PC-3 (cell line): ENCODE results near the gene PRTFDC1.
"Not testable (repeated sequence)": the region's sequence is repeated elsewhere in the genome, so short reads cannot be mapped to it uniquely, and the experiment has no call there.

ENCODE experiments used
- EZH2 ChIP-seq: fragments of 300-600 bp; sonication (generic); IDR thresholded peaks from one replicate; pipeline ENCODE4 v1.6.1; 2017; ENCODE audit warnings: antibody characterized with exemption, mild to moderate bottlenecking, low read length; ENCODE audit not compliant: unreplicated experiment
- EZH2phosphoT487 ChIP-seq: fragments of 300-600 bp; sonication (generic); IDR thresholded peaks from 2 replicates; pipeline ENCODE4 v1.6.1; 2018; ENCODE audit warnings: mild to moderate bottlenecking, antibody characterized with exemption, low read length, borderline replicate concordance
- TF ChIP-seq, protein P1 (sequence below): fragments of 300-600 bp; sonication (generic); conservative IDR thresholded peaks from 2 replicates; pipeline ENCODE4 v1.5.1; 2017; ENCODE audit warnings: antibody characterized with exemption, low read depth, mild to moderate bottlenecking, low read length

DNA sequence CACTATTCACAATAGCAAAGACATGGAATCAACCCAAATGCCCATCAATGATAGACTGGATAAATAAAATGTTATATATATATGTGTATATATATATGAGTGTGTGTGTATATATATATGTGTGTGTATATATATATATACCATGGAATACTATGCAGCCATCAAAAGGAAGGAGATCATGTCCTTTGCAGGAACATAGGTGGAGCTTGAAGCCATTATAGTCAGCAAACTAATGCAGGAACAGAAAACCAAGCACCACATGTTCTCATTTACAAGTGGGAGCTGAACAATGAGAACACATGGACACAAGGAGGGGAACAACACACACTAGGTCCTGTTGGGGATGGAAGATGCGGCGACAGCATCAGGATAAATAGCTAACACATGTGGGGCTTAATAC is 32.2 kb downstream of the PRTFDC1 start:
- TF ChIP-seq, protein P1, sequence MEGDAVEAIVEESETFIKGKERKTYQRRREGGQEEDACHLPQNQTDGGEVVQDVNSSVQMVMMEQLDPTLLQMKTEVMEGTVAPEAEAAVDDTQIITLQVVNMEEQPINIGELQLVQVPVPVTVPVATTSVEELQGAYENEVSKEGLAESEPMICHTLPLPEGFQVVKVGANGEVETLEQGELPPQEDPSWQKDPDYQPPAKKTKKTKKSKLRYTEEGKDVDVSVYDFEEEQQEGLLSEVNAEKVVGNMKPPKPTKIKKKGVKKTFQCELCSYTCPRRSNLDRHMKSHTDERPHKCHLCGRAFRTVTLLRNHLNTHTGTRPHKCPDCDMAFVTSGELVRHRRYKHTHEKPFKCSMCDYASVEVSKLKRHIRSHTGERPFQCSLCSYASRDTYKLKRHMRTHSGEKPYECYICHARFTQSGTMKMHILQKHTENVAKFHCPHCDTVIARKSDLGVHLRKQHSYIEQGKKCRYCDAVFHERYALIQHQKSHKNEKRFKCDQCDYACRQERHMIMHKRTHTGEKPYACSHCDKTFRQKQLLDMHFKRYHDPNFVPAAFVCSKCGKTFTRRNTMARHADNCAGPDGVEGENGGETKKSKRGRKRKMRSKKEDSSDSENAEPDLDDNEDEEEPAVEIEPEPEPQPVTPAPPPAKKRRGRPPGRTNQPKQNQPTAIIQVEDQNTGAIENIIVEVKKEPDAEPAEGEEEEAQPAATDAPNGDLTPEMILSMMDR: not testable (repeated sequence)
- TF ChIP-seq EZH2, EZH2phosphoT487: not testable (repeated sequence)
